Measurements from ENCODE around the gene PTCD3.

PTCD3 gene

DNA sequence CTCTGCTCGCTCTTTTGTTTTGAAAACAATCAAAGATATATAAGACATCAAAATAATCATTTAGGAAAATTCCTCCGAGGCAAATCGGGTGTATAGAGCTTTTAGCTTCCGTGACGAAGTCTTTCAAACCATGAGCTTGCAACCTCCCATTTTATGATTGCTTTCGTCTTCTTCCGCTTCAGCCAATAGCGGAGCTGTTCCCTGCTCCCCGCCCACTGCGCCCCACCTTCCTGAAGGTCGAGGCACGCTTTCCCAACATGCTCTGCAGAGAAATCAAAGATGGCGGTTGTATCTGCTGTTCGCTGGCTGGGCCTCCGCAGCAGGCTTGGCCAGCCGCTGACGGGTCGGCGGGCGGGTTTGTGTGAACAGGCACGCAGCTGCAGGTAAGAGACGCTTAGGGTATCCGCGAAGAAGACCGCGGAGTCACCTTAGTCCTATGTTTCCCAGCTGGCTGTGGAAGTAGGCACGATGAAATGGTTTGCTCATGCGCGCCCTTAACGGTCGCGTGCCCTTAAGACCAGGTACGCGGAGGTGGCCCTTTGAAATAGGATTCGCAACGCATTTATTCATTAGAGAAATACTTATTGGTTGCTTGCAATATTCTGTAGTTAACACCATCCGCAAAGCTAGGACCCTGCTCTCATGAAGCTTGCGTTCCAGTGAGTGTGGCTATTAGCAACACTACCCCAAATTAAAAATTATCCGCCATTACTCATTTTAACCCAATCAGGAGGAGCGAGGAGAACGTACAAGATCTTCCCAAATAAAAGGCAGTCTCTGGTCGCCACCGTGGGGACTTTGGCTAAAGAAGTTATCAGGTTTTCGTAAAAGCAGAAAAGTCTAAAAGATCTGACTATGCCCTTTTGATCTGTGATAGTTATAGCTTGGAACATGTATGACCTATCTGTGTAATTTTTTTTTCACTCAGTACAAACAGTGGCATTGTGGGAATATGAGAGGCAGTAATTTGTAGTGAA, at the start of gene PTCD3:
PTCD3 (plus strand) TSS at position 267 of the 977 bp plus-strand sequence; CDS start at position 280, 13 bp downstream.
- no peaks in the 10 kb centered on the region for H3K9me3 ChIP-seq
- H3K27ac ChIP-seq = peak within 1 kb of the TSS; percentile 88
- TF ChIP-seq, protein P1, sequence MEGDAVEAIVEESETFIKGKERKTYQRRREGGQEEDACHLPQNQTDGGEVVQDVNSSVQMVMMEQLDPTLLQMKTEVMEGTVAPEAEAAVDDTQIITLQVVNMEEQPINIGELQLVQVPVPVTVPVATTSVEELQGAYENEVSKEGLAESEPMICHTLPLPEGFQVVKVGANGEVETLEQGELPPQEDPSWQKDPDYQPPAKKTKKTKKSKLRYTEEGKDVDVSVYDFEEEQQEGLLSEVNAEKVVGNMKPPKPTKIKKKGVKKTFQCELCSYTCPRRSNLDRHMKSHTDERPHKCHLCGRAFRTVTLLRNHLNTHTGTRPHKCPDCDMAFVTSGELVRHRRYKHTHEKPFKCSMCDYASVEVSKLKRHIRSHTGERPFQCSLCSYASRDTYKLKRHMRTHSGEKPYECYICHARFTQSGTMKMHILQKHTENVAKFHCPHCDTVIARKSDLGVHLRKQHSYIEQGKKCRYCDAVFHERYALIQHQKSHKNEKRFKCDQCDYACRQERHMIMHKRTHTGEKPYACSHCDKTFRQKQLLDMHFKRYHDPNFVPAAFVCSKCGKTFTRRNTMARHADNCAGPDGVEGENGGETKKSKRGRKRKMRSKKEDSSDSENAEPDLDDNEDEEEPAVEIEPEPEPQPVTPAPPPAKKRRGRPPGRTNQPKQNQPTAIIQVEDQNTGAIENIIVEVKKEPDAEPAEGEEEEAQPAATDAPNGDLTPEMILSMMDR (IDR thresholded peaks at IDR 0.05) = peak; percentile 31
- H3K4me3 ChIP-seq (ENCODE audit: low read depth in 1 of 2, low read length in 1 of 2) = peak within 1 kb of the TSS; percentile 76 to 92
- peaks cover 23% of the 10 kb centered on the region for H3K36me3 ChIP-seq
- H3K4me1 ChIP-seq (ENCODE audit: control insufficient read depth in 1 of 2, insufficient read depth in 1 of 2, low read depth in 1 of 2, low read length in 1 of 2) = peaks cover 23 to 25% of the 10 kb centered on the region in 2 experiments
- H3K27me3 ChIP-seq = no peaks in the 10 kb centered on the region

GRCh38 chr2:86056590-86057331, 49.3 kb upstream of the PTCD3 start:
- no peak overlapping the region for H3K4me3 ChIP-seq (ENCODE audit: low read depth in 1 of 2, low read length in 1 of 2)
- H3K36me3 ChIP-seq = no peaks in the 10 kb centered on the region
- no peaks in the 10 kb centered on the region for H3K27me3 ChIP-seq
- H3K4me1 ChIP-seq (ENCODE audit: control insufficient read depth in 1 of 2, insufficient read depth in 1 of 2, low read depth in 1 of 2, low read length in 1 of 2) = no peaks in the 10 kb centered on the region
- no peaks in the 10 kb centered on the region for H3K9me3 ChIP-seq
- TF ChIP-seq, protein P1 (IDR thresholded peaks at IDR 0.05) = no peak
- H3K27ac ChIP-seq = no peak overlapping the region

DNA sequence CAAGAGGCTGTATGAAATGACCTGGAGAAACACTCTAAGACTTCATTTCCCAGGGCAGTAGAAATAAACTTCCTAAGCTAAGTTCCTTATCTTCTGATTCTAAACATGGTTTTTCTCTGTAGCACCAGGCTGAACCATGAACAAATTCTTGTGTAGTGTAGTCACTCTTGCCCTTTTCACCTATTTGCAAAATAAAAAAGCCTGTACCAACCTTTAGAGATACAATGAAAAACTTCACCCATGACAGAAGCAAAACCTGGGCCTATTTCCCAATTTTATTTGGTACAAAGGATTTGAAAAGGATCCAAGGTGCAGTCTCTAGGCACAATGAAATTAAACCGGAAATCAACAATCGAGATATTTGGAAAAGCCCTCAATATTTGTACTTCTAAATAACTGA, 44.0 kb upstream of the PTCD3 start:
- H3K9me3 ChIP-seq = no peaks in the 10 kb centered on the region
- no peak overlapping the region for H3K27ac ChIP-seq
- H3K27me3 ChIP-seq = no peaks in the 10 kb centered on the region
- TF ChIP-seq, protein P1 (IDR thresholded peaks at IDR 0.05) = no peak
- H3K4me3 ChIP-seq (ENCODE audit: low read depth in 1 of 2, low read length in 1 of 2) = no peak overlapping the region
- H3K36me3 ChIP-seq = peaks cover 10% of the 10 kb centered on the region
- H3K4me1 ChIP-seq (ENCODE audit: control insufficient read depth in 1 of 2, insufficient read depth in 1 of 2, low read depth in 1 of 2, low read length in 1 of 2) = no peaks in the 10 kb centered on the region

DNA sequence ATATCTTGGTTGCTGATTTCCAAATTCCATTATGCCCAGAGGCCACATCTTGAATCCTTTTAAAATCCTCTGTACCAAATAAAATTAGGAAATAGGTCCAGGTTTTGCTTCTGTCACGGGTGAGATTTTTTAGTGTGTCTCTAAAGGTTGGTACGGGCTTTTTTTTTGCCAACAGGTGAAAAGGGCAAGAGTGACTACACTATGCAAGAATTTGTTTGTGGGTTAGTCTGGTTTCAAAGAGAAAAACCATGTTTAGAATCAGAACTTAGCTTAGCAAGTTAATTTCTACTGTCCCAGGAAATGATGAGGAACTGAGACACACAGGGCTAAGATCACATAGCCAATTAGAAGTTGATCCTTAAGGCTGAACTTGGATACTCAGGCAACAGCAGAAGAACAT, 42.0 kb upstream of the PTCD3 start:
- H3K36me3 ChIP-seq = peaks cover 12% of the 10 kb centered on the region
- H3K27ac ChIP-seq = no peak overlapping the region
- TF ChIP-seq, protein P1 (IDR thresholded peaks at IDR 0.05) = no peak
- H3K4me3 ChIP-seq (ENCODE audit: low read depth in 1 of 2, low read length in 1 of 2) = no peak overlapping the region
- H3K9me3 ChIP-seq = no peaks in the 10 kb centered on the region
- H3K27me3 ChIP-seq = no peaks in the 10 kb centered on the region
- no peaks in the 10 kb centered on the region for H3K4me1 ChIP-seq (ENCODE audit: control insufficient read depth in 1 of 2, insufficient read depth in 1 of 2, low read depth in 1 of 2, low read length in 1 of 2)

GRCh38 chr2:86065512-86065911, 40.5 kb upstream of the PTCD3 start:
- Histone ChIP-seq H3K27me3 (no peaks in the 10 kb centered on the region), H3K36me3 (peaks cover 18% of the 10 kb centered on the region), H3K4me1 (ENCODE audit: control insufficient read depth in 1 of 2, insufficient read depth in 1 of 2, low read depth in 1 of 2, low read length in 1 of 2) (no peaks in the 10 kb centered on the region), H3K27ac (no peak overlapping the region), H3K9me3 (no peaks in the 10 kb centered on the region), H3K4me3 (ENCODE audit: low read depth in 1 of 2, low read length in 1 of 2) (no peak overlapping the region)
- TF ChIP-seq, protein P1 (IDR thresholded peaks at IDR 0.05) = no peak

All from neutrophil (primary cell).